PC-3 (cell line): ENCODE results near the gene TIMM44. TPM values are rescaled to one million over a fixed set of nuclear protein-coding genes. Genes with fewer than 3 reads are reported as not detected.
A peak's percentile ranks its signal among the peaks of the same experiment; 100 is the strongest.

Experiments used
- ATAC-seq: fragments of 200-7000 bp; cut with Tn5 transposase; 2 replicates; pipeline ENCODE4 v1.9.1; 2020; ENCODE audit warnings: mild to moderate bottlenecking, moderate library complexity
- BruUV-seq: library from RNA; stranded (reverse); fragments of 400-500 nt; replicated peaks from 2 replicates; lab custom pipeline; 2021; lab: Mats Ljungman, UMichigan
- CTCF ChIA-PET: fragments of 300-600 bp; sonication (Branson Sonifier 250); formaldehyde crosslinking; loops from one replicate; lab custom pipeline; 2022; ENCODE audit warnings: antibody characterized with exemption; lab: Charles Lee
- POLR2A ChIA-PET: fragments of 300-600 bp; sonication (Branson Sonifier 250); formaldehyde crosslinking; loops from one replicate; lab custom pipeline; 2022; ENCODE audit warnings: antibody characterized with exemption; ENCODE audit not compliant: unreplicated experiment; lab: Charles Lee
- DNase-seq: peaks from one replicate; pipeline ENCODE4 v3.0.0-alpha.2; 2015
- H2AFZ ChIP-seq: fragments of 300-600 bp; sonication (generic); 2 replicates; pipeline ENCODE4 v1.6.0; 2016; ENCODE audit warnings: antibody characterized with exemption, low read length
- H3F3A ChIP-seq: fragments of 300-600 bp; sonication (generic); one replicate; pipeline ENCODE4 v1.6.0; 2017; ENCODE audit warnings: antibody characterized with exemption, low read length, control low read depth, mild to moderate bottlenecking; ENCODE audit not compliant: unreplicated experiment
- H3K27ac ChIP-seq: fragments of 300-600 bp; sonication (generic); 2 replicates; pipeline ENCODE4 v1.5.1; 2016; ENCODE audit warnings: mild to moderate bottlenecking, low read length
- H3K27me3 ChIP-seq: fragments of 300-600 bp; sonication (generic); 2 replicates; pipeline ENCODE4 v1.6.1; 2016; ENCODE audit warnings: low read length, mixed read lengths
- H3K36me3 ChIP-seq: fragments of 300-600 bp; sonication (generic); 2 replicates; pipeline ENCODE4 v1.6.1; 2016; ENCODE audit warnings: low read depth, mixed run types, low read length, mixed read lengths
- H3K4me1 ChIP-seq: fragments of 300-600 bp; sonication (generic); 2 replicates; pipeline ENCODE4 v1.5.1; 2016; ENCODE audit warnings: low read length; ENCODE audit not compliant: insufficient read depth
- H3K4me2 ChIP-seq: fragments of 300-600 bp; sonication (generic); 2 replicates; pipeline ENCODE4 v1.6.0; 2016; ENCODE audit warnings: low read length
- H3K4me3 ChIP-seq: fragments of 300-600 bp; sonication (generic); 2 replicates; pipeline ENCODE4 v1.5.1; 2016; ENCODE audit warnings: mild to moderate bottlenecking, low read length, mixed read lengths
- H3K79me2 ChIP-seq: fragments of 300-600 bp; sonication (generic); 2 replicates; pipeline ENCODE4 v1.6.1; 2017; ENCODE audit warnings: low read length, mixed read lengths
- H3K9ac ChIP-seq: fragments of 300-600 bp; sonication (generic); 2 replicates; pipeline ENCODE4 v1.6.0; 2016; ENCODE audit warnings: mild to moderate bottlenecking, low read length
- H3K9me2 ChIP-seq: fragments of 300-600 bp; sonication (generic); replicated peaks from 2 replicates; pipeline ENCODE4 v1.6.1; 2016; ENCODE audit warnings: mixed run types, low read length, mixed read lengths
- H3K9me3 ChIP-seq: fragments of 300-600 bp; sonication (generic); 2 replicates; pipeline ENCODE4 v1.6.1; 2016; ENCODE audit warnings: low read length, mixed read lengths
- H4K20me1 ChIP-seq: fragments of 300-600 bp; sonication (generic); 2 replicates; pipeline ENCODE4 v1.6.1; 2016; ENCODE audit warnings: low read length, mixed read lengths
- CTCF ChIP-seq: fragments of 300-600 bp; sonication (generic); conservative IDR thresholded peaks from 2 replicates; pipeline ENCODE4 v1.5.1; 2017; ENCODE audit warnings: antibody characterized with exemption, low read depth, mild to moderate bottlenecking, low read length
- EZH2 ChIP-seq: fragments of 300-600 bp; sonication (generic); IDR thresholded peaks from one replicate; pipeline ENCODE4 v1.6.1; 2017; ENCODE audit warnings: antibody characterized with exemption, mild to moderate bottlenecking, low read length; ENCODE audit not compliant: unreplicated experiment
- EZH2phosphoT487 ChIP-seq: fragments of 300-600 bp; sonication (generic); IDR thresholded peaks from 2 replicates; pipeline ENCODE4 v1.6.1; 2018; ENCODE audit warnings: mild to moderate bottlenecking, antibody characterized with exemption, low read length, borderline replicate concordance
- intact Hi-C: fragments of 100-400 bp; cut with micrococcal nuclease; formaldehyde crosslinking; loops from 2 replicates; pipeline ENCODE4 v1.9.0; 2023
- total RNA-seq: library from RNA; depleted of rRNA; stranded (reverse); fragments of >200 nt; gene quantifications from 2 replicates; pipeline ENCODE4 v1.2.3, GENCODE V29; 2014

TIMM44 gene
- total RNA-seq, 1 experiment from 2014 or later: 191 TPM

- DNase-seq (no peak), ATAC-seq (no peak)
- Histone ChIP-seq H3K9me3 (no peaks in the 10 kb centered on the region), H3K4me3 (peak overlapping the region; percentile 74), H3K4me1 (peaks cover 23% of the 10 kb centered on the region), H3K9ac (peak overlapping the region; percentile 73), H2AFZ (peak overlapping the region; percentile 87; the same call in 1 of the 2 replicates), H3K9me2 (no peaks in the 10 kb centered on the region), H3F3A (no peaks in the 10 kb centered on the region), H3K4me2 (peak overlapping the region; percentile 90), H3K27ac (no peak overlapping the region), H3K36me3 (peaks cover 12% of the 10 kb centered on the region), H3K27me3 (no peaks in the 10 kb centered on the region), H4K20me1 (no peaks in the 10 kb centered on the region), H3K79me2 (peaks cover 4% of the 10 kb centered on the region; the same call in 1 of the 2 replicates)
- BruUV-seq: no TSS peak
- POLR2A ChIA-PET: no interaction called here
- intact Hi-C loops: no loop called here
- TF ChIP-seq EZH2: no peak
- TF ChIP-seq EZH2phosphoT487: no peak
- TF ChIP-seq CTCF: no peak
- CTCF ChIA-PET: interaction anchor here (0.7 kb wide), 1 partner anchor 12 kb away, joined by 6 read pairs; the partner anchor contains the start of gene MAP2K7
Observed at GRCh38 chr19:7915250-7916102, 28.0 kb downstream of the TIMM44 start.

- Histone ChIP-seq H3K79me2 (peaks cover 4% of the 10 kb centered on the region; the same call in 1 of the 2 replicates), H3K27me3 (no peaks in the 10 kb centered on the region), H3K4me2 (peak within 1 kb of the TSS; percentile 90), H3K36me3 (peaks cover 20% of the 10 kb centered on the region), H3K9me2 (no peaks in the 10 kb centered on the region), H2AFZ (no peak within 1 kb of the TSS), H3K27ac (no peak within 1 kb of the TSS), H3F3A (no peaks in the 10 kb centered on the region), H4K20me1 (no peaks in the 10 kb centered on the region), H3K9me3 (no peaks in the 10 kb centered on the region), H3K9ac (no peak within 1 kb of the TSS), H3K4me3 (peak within 1 kb of the TSS; percentile 74; the same call in 1 of the 2 replicates), H3K4me1 (peaks cover 19% of the 10 kb centered on the region)
- CTCF ChIA-PET: no interaction called here
- TF ChIP-seq EZH2phosphoT487 (no peak), CTCF (no peak), EZH2 (no peak)
- POLR2A ChIA-PET: no interaction called here
- intact Hi-C loops: no loop called here
- BruUV-seq: no TSS peak
- ATAC-seq (no peak), DNase-seq (no peak)
Observed at GRCh38 chr19:7914598-7915045, 28.8 kb downstream of the TIMM44 start, which contains the start of gene TGFBR3L. Gene TGFBR3L, plus strand, starts transcription at chr19:7914830.

GRCh38 chr19:7914099-7914498, 29.4 kb downstream of the TIMM44 start:
- TF ChIP-seq EZH2phosphoT487 (no peak), EZH2 (no peak), CTCF (no peak)
- Histone ChIP-seq H3K4me3 (no peak overlapping the region), H3K27me3 (no peaks in the 10 kb centered on the region), H4K20me1 (no peaks in the 10 kb centered on the region), H3K4me2 (no peak overlapping the region), H3K4me1 (peaks cover 18% of the 10 kb centered on the region), H3K9me2 (no peaks in the 10 kb centered on the region), H3F3A (no peaks in the 10 kb centered on the region), H3K27ac (no peak overlapping the region), H3K79me2 (peaks cover 4% of the 10 kb centered on the region; the same call in 1 of the 2 replicates), H3K36me3 (peaks cover 20% of the 10 kb centered on the region), H3K9ac (no peak overlapping the region), H3K9me3 (no peaks in the 10 kb centered on the region), H2AFZ (no peak overlapping the region)
- POLR2A ChIA-PET: no interaction called here
- BruUV-seq: no TSS peak
- intact Hi-C loops: no loop called here
- ATAC-seq (no peak), DNase-seq (no peak)
- CTCF ChIA-PET: no interaction called here
